H9 (cell line): Measurements from ENCODE around the gene HS2ST1. TPM values are rescaled to one million over a fixed set of nuclear protein-coding genes. Genes with fewer than 3 reads are reported as not detected.

Experiments used
- DNase-seq: peaks from one replicate; pipeline ENCODE4 v3.0.0-alpha.2; 2017
- H2AFZ ChIP-seq: one replicate; pipeline ENCODE4 v1.6.1; 2013; ENCODE audit warnings: mild to moderate bottlenecking, low read length, control low read depth, moderate library complexity
- H2AK5ac ChIP-seq: 2 replicates; pipeline ENCODE4 v1.6.1; 2013; ENCODE audit warnings: low read length, control low read depth, mixed read lengths; ENCODE audit not compliant: insufficient read length
- H2BK120ac ChIP-seq: one replicate; pipeline ENCODE4 v1.6.1; 2013; ENCODE audit warnings: low read depth, mild to moderate bottlenecking, low read length, control low read depth, inconsistent platforms; ENCODE audit not compliant: poor library complexity, severe bottlenecking
- H2BK12ac ChIP-seq: 2 replicates; pipeline ENCODE4 v1.6.1; 2013; ENCODE audit warnings: low read length, control low read depth, mixed read lengths, low read depth; ENCODE audit not compliant: insufficient read length
- H2BK15ac ChIP-seq: 2 replicates; pipeline ENCODE4 v1.6.1; 2013; ENCODE audit warnings: low read depth, low read length, control low read depth
- H2BK20ac ChIP-seq: one replicate; pipeline ENCODE4 v1.6.1; 2013; ENCODE audit warnings: low read depth, mild to moderate bottlenecking, low read length, control low read depth, inconsistent platforms; ENCODE audit not compliant: poor library complexity, severe bottlenecking
- H2BK5ac ChIP-seq: 2 replicates; pipeline ENCODE4 v1.6.1; 2013; ENCODE audit warnings: low read length, control low read depth, mixed read lengths; ENCODE audit not compliant: insufficient read length
- H3K14ac ChIP-seq: 2 replicates; pipeline ENCODE4 v1.6.1; 2013; ENCODE audit warnings: low read length, control low read depth; ENCODE audit not compliant: insufficient read depth
- H3K18ac ChIP-seq: 2 replicates; pipeline ENCODE4 v1.6.1; 2013; ENCODE audit warnings: low read depth, mild to moderate bottlenecking, mixed read lengths, low read length, control low read depth; ENCODE audit not compliant: insufficient read length
- H3K23ac ChIP-seq: 2 replicates; pipeline ENCODE4 v1.6.1; 2013; ENCODE audit warnings: low read length, control low read depth, mixed read lengths, low read depth; ENCODE audit not compliant: insufficient read length
- H3K23me2 ChIP-seq: 2 replicates; pipeline ENCODE4 v1.6.1; 2013; ENCODE audit warnings: low read depth, mild to moderate bottlenecking, mixed read lengths, low read length, control low read depth; ENCODE audit not compliant: insufficient read length, poor library complexity, severe bottlenecking
- H3K27ac ChIP-seq: 2 replicates; pipeline ENCODE4 v1.5.1; 2013; ENCODE audit warnings: low read length, control low read depth, mixed read lengths, low read depth; ENCODE audit not compliant: insufficient read length
- H3K27me3 ChIP-seq: 2 replicates; pipeline ENCODE4 v1.6.1; 2013; ENCODE audit warnings: low read length, control low read depth, inconsistent platforms; ENCODE audit not compliant: insufficient read depth
- H3K4ac ChIP-seq: 2 replicates; pipeline ENCODE4 v1.6.1; 2013; ENCODE audit warnings: low read depth, mild to moderate bottlenecking, control low read depth, inconsistent platforms, low read length, moderate library complexity
- H3K4me1 ChIP-seq: 2 replicates; pipeline ENCODE4 v1.6.1; 2013; ENCODE audit warnings: low read length, control low read depth, inconsistent platforms; ENCODE audit not compliant: insufficient read depth
- H3K4me2 ChIP-seq: 2 replicates; pipeline ENCODE4 v1.6.1; 2013; ENCODE audit warnings: low read length, control low read depth, mixed read lengths; ENCODE audit not compliant: insufficient read length, insufficient read depth
- H3K56ac ChIP-seq: 2 replicates; pipeline ENCODE4 v1.6.1; 2013; ENCODE audit warnings: low read depth, mild to moderate bottlenecking, mixed read lengths, low read length, control low read depth; ENCODE audit not compliant: insufficient read length
- H3K79me1 ChIP-seq: 2 replicates; pipeline ENCODE4 v1.6.1; 2013; ENCODE audit warnings: low read depth, mild to moderate bottlenecking, moderate library complexity, low read length, control low read depth, inconsistent platforms; ENCODE audit not compliant: insufficient read depth, poor library complexity, severe bottlenecking
- H3K79me2 ChIP-seq: 2 replicates; pipeline ENCODE4 v1.6.1; 2013; ENCODE audit warnings: low read length, control low read depth, inconsistent platforms; ENCODE audit not compliant: insufficient read depth
- H3K9ac ChIP-seq: 2 replicates; pipeline ENCODE4 v1.6.1; 2013; ENCODE audit warnings: low read length, control low read depth, mixed read lengths; ENCODE audit not compliant: insufficient read length; ENCODE audit errors: extremely low read depth
- H3K9me3 ChIP-seq: one replicate; pipeline ENCODE4 v1.6.1; 2013; ENCODE audit warnings: low read depth, low read length, inconsistent platforms; ENCODE audit not compliant: control insufficient read depth
- H3T11ph ChIP-seq: one replicate; pipeline ENCODE4 v1.6.1; 2013; ENCODE audit warnings: mild to moderate bottlenecking, low read length, control low read depth, inconsistent platforms
- H4K20me1 ChIP-seq: one replicate; pipeline ENCODE4 v1.6.1; 2013; ENCODE audit not compliant: control insufficient read depth, insufficient read length, insufficient read depth
- H4K5ac ChIP-seq: 2 replicates; pipeline ENCODE4 v1.6.1; 2013; ENCODE audit warnings: low read depth, mild to moderate bottlenecking, mixed read lengths, low read length, control low read depth; ENCODE audit not compliant: insufficient read length
- H4K8ac ChIP-seq: replicated peaks from 2 replicates; pipeline ENCODE4 v1.6.1; 2013; ENCODE audit warnings: low read length, control low read depth, mixed read lengths, low read depth; ENCODE audit not compliant: insufficient read length
- H4K91ac ChIP-seq: 2 replicates; pipeline ENCODE4 v1.6.1; 2013; ENCODE audit warnings: low read depth, mild to moderate bottlenecking, moderate library complexity, mixed read lengths, low read length, control low read depth; ENCODE audit not compliant: insufficient read length
- H3K27ac Mint-ChIP-seq, 3 experiments: 2 replicates in 2 of 3; 3 replicates in 1 of 3; pipeline ENCODE4 v1.8.0; 2020 to 2021; ENCODE audit warnings: mixed read lengths in 3 of 3, mild to moderate bottlenecking in 1 of 3, moderate library complexity in 1 of 3
- H3K27me3 Mint-ChIP-seq: 2 replicates; pipeline ENCODE4 v1.8.0; 2021; ENCODE audit warnings: low read depth, mild to moderate bottlenecking, moderate library complexity, mixed read lengths
- H3K36me3 Mint-ChIP-seq, 3 experiments: 2 replicates in 2 of 3; 3 replicates in 1 of 3; pipeline ENCODE4 v1.8.0; 2020 to 2021; ENCODE audit warnings: low read depth in 3 of 3, mixed read lengths in 3 of 3; ENCODE audit not compliant: insufficient read depth in 1 of 3
- H3K4me1 Mint-ChIP-seq, 2 experiments: 2 replicates each; pipeline ENCODE4 v1.8.0; 2020; ENCODE audit warnings: mixed read lengths in 2 of 2
- H3K4me3 Mint-ChIP-seq, 2 experiments: 2 replicates in 1 of 2; 3 replicates in 1 of 2; pipeline ENCODE4 v1.8.0; 2020 to 2021; ENCODE audit warnings: mild to moderate bottlenecking in 2 of 2, mixed read lengths in 2 of 2, moderate library complexity in 1 of 2
- H3K9me3 Mint-ChIP-seq, 2 experiments: 2 replicates in 1 of 2; 3 replicates in 1 of 2; pipeline ENCODE4 v1.8.0; 2020; ENCODE audit warnings: mild to moderate bottlenecking in 2 of 2, mixed read lengths in 2 of 2, moderate library complexity in 1 of 2
- WGBS: extraction: QIAGEN DNeasy Blood & Tissue Kit; methylation state at CpG from one replicate; pipeline ENCODE4 v1.1.7; 2013; ENCODE audit warnings: missing lambda C conversion rate, low lambda C conversion rate, mixed read lengths; ENCODE audit not compliant: insufficient read length; ENCODE audit errors: extremely low coverage; 5-methylcytosine and 5-hydroxymethylcytosine counted together
- total RNA-seq: library from RNA; stranded (reverse); gene quantifications from 2 replicates; pipeline ENCODE4 v1.2.1, GENCODE V29; 2021
- TF ChIP-seq, protein P1 (sequence below): fragments of 200-600 bp; sonication (generic); conservative IDR thresholded peaks from 3 replicates; pipeline ENCODE4 v1.8.0; 2021; ENCODE audit warnings: antibody characterized with exemption, mild to moderate bottlenecking

The HS2ST1 gene
- total RNA-seq, 1 experiment from 2014 or later: 20.1 TPM

DNA sequence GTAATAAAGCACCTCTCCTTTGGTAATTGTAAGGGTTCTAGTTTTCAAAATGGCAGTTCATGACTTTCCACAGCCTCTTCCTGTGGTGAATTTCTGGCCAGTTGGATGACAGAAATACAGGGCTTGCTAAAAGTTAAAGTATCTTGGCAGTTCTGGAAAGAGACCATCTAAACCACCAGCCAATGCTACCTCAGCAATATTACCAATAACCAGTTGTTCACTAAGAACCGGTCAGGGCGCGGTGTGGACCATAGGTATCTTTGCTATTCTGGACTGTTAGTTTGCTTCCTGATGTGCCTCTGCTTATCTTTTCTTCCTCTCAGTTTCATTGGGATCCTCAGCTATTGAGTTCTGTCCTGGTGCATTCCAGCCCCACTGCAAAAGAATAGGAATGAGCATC is 124.7 kb downstream of the HS2ST1 start:
- Histone ChIP-seq H3K79me2 (no peaks in the 10 kb centered on the region), H3K23ac (no peak overlapping the region), H3K79me1 (no peaks in the 10 kb centered on the region), H3K4ac (no peak overlapping the region), H2BK5ac (no peak overlapping the region), H3K9me3 (no peaks in the 10 kb centered on the region), H3K4me1 (no peaks in the 10 kb centered on the region), H4K5ac (no peak overlapping the region), H3K27ac (no peak overlapping the region), H3K27me3 (no peaks in the 10 kb centered on the region), H3T11ph (no peak overlapping the region), H3K18ac (no peak overlapping the region), H4K8ac (no peak overlapping the region), H3K14ac (no peak overlapping the region), H3K56ac (no peak overlapping the region), H3K23me2 (no peaks in the 10 kb centered on the region), H2AFZ (no peak overlapping the region), H3K9ac (no peak overlapping the region), H2AK5ac (no peak overlapping the region), H4K91ac (no peak overlapping the region), H2BK120ac (no peak overlapping the region), H2BK12ac (no peak overlapping the region), H4K20me1 (no peaks in the 10 kb centered on the region), H2BK20ac (no peak overlapping the region), H2BK15ac (no peak overlapping the region), H3K4me2 (no peak overlapping the region)
- H3K4me3 Mint-ChIP-seq: no peak overlapping the region
- no peaks in the 10 kb centered on the region for H3K9me3 Mint-ChIP-seq
- TF ChIP-seq, protein P1, sequence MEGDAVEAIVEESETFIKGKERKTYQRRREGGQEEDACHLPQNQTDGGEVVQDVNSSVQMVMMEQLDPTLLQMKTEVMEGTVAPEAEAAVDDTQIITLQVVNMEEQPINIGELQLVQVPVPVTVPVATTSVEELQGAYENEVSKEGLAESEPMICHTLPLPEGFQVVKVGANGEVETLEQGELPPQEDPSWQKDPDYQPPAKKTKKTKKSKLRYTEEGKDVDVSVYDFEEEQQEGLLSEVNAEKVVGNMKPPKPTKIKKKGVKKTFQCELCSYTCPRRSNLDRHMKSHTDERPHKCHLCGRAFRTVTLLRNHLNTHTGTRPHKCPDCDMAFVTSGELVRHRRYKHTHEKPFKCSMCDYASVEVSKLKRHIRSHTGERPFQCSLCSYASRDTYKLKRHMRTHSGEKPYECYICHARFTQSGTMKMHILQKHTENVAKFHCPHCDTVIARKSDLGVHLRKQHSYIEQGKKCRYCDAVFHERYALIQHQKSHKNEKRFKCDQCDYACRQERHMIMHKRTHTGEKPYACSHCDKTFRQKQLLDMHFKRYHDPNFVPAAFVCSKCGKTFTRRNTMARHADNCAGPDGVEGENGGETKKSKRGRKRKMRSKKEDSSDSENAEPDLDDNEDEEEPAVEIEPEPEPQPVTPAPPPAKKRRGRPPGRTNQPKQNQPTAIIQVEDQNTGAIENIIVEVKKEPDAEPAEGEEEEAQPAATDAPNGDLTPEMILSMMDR: no peak
- no CpG with 5 or more reads among the region's 3 CpGs for WGBS
- no peak overlapping the region for H3K27ac Mint-ChIP-seq
- no peaks in the 10 kb centered on the region for H3K27me3 Mint-ChIP-seq
- H3K36me3 Mint-ChIP-seq: no peaks in the 10 kb centered on the region
- no peak for DNase-seq
- H3K4me1 Mint-ChIP-seq: 0 out of 4 replicates have a peak, but pooled peaks cover 0 to 2% of the 10 kb centered on the region in 2 experiments
